A549 (cell line): ENCODE results near the gene AKAP6.

Experiments used
- CTCF ChIP-seq: fragments of >200 bp; sonication (Bioruptor Twin); formaldehyde crosslinking; IDR thresholded peaks from 3 replicates; pipeline ENCODE4 v1.5.1; 2016
- ELK1 ChIP-seq: fragments of 150-350 bp; IDR thresholded peaks from 2 replicates; pipeline ENCODE4 v1.6.1; 2014; ENCODE audit warnings: low read depth, mild to moderate bottlenecking, low read length
- MAX ChIP-seq: IDR thresholded peaks from 2 replicates; pipeline ENCODE4 v1.6.1; 2012

- TF ChIP-seq ELK1: no peak
- no peak for TF ChIP-seq MAX
- TF ChIP-seq CTCF: no peak
Observed at GRCh38 chr14:32426028-32426427, 96.9 kb downstream of the AKAP6 start.
